H1 (cell line): ENCODE results near the gene LMTK2. TPM values are rescaled to one million over a fixed set of nuclear protein-coding genes. Genes with fewer than 3 reads are reported as not detected.

Experiments used
- CTCF ChIA-PET: fragments of 300-600 bp; sonication (Branson Sonifier 250); formaldehyde crosslinking; loops from one replicate; lab custom pipeline; 2021; ENCODE audit not compliant: partially characterized antibody; lab: Charles Lee
- POLR2A ChIA-PET: fragments of 300-600 bp; sonication (Branson Sonifier 250); formaldehyde crosslinking; loops from one replicate; lab custom pipeline; 2021; ENCODE audit warnings: inconsistent platforms; ENCODE audit not compliant: partially characterized antibody; lab: Charles Lee
- DNase-seq, 2 experiments: peaks; one replicate each; pipeline versions ENCODE4 v3.0.0 to v3.0.0-alpha.2; 2010 to 2022; ENCODE audit warnings: low spot score in 2 of 2, low read depth in 1 of 2, mixed read lengths in 1 of 2
- FAIRE-seq: peaks from 2 replicates; lab custom pipeline; 2011; peaks lifted over from hg19 to GRCh38; lab: Jason Lieb, UNC
- H2AFZ ChIP-seq: 2 replicates; pipeline ENCODE4 v1.8.1; 2012; ENCODE audit warnings: low read length, inconsistent platforms
- H2AK5ac ChIP-seq: 2 replicates; pipeline ENCODE4 v1.6.1; 2013; ENCODE audit warnings: low read depth, low read length
- H2BK120ac ChIP-seq: replicated peaks from 2 replicates; pipeline ENCODE3; 2013; ENCODE audit warnings: low read depth, low read length, inconsistent platforms
- H2BK12ac ChIP-seq: 2 replicates; pipeline ENCODE4 v1.6.1; 2013; ENCODE audit warnings: low read depth, low read length
- H2BK15ac ChIP-seq: 2 replicates; pipeline ENCODE4 v1.6.1; 2013; ENCODE audit warnings: low read length
- H2BK20ac ChIP-seq: 2 replicates; pipeline ENCODE4 v1.6.1; 2013; ENCODE audit warnings: low read length
- H2BK5ac ChIP-seq: 2 replicates; pipeline ENCODE4 v1.6.1; 2013; ENCODE audit warnings: low read depth, low read length
- H3K14ac ChIP-seq: 2 replicates; pipeline ENCODE4 v1.6.1; 2013; ENCODE audit warnings: inconsistent platforms; ENCODE audit not compliant: insufficient read length
- H3K18ac ChIP-seq: 2 replicates; pipeline ENCODE4 v1.6.1; 2013; ENCODE audit warnings: low read length; ENCODE audit errors: extremely low read depth
- H3K23ac ChIP-seq: 2 replicates; pipeline ENCODE4 v1.6.1; 2013; ENCODE audit warnings: inconsistent platforms; ENCODE audit not compliant: insufficient read length
- H3K23me2 ChIP-seq: 2 replicates; pipeline ENCODE4 v1.6.1; 2013; ENCODE audit warnings: low read depth, low read length
- H3K27ac ChIP-seq: 2 replicates; pipeline ENCODE4 v1.6.1; 2011; ENCODE audit warnings: low read depth, low read length, inconsistent platforms
- H3K27me3 ChIP-seq, 4 experiments: replicated peaks in 1 of 4; 1 replicate in 1 of 4; 2 replicates in 3 of 4; pipeline versions ENCODE4 v1.6.1 to v1.8.1; 2011 to 2013; ENCODE audit warnings: low read length in 3 of 4, mild to moderate bottlenecking in 3 of 4, inconsistent platforms in 2 of 4, mixed read lengths in 2 of 4, moderate library complexity in 1 of 4; ENCODE audit not compliant: control insufficient read depth in 3 of 4, insufficient read depth in 3 of 4; ENCODE audit errors: extremely low read depth in 1 of 4
- H3K36me3 ChIP-seq, 4 experiments: 2 replicates each; pipeline versions ENCODE4 v1.6.1 to v1.8.1; 2011 to 2013; ENCODE audit warnings: mild to moderate bottlenecking in 4 of 4, low read length in 3 of 4, moderate library complexity in 2 of 4, control low read depth in 1 of 4, inconsistent platforms in 1 of 4; ENCODE audit not compliant: insufficient read depth in 4 of 4, control insufficient read depth in 2 of 4
- H3K4ac ChIP-seq: replicated peaks from 2 replicates; pipeline ENCODE3; 2013; ENCODE audit warnings: low read length, low read depth, mixed read lengths, inconsistent platforms; ENCODE audit not compliant: insufficient read length
- H3K4me1 ChIP-seq, 4 experiments: replicated peaks in 1 of 4; 1 replicate in 1 of 4; 2 replicates in 3 of 4; pipeline versions ENCODE4 v1.6.1 to v1.8.1; 2011 to 2013; ENCODE audit warnings: low read length in 3 of 4, inconsistent platforms in 2 of 4, mixed read lengths in 1 of 4; ENCODE audit not compliant: insufficient read depth in 4 of 4, control insufficient read depth in 3 of 4
- H3K4me2 ChIP-seq, 2 experiments: 2 replicates each; pipeline versions ENCODE4 v1.6.1 to v1.8.1; 2011 to 2013; ENCODE audit warnings: low read depth in 2 of 2, low read length in 2 of 2, control low read depth in 1 of 2, inconsistent platforms in 1 of 2, mild to moderate bottlenecking in 1 of 2; ENCODE audit not compliant: insufficient read depth in 1 of 2
- H3K4me3 ChIP-seq, 4 experiments: fragments of 200-600, 300-600 bp in 1 of 4; sonication (generic), shearing (Covaris generic), sonication (Bioruptor Twin) in 1 of 4; 2 replicates each; pipeline versions ENCODE4 v1.5.1 to v1.8.1; 2011 to 2016; ENCODE audit warnings: low read length in 4 of 4, low read depth in 3 of 4, control low read depth in 2 of 4, inconsistent platforms in 2 of 4, mild to moderate bottlenecking in 2 of 4, mixed read lengths in 1 of 4, moderate library complexity in 1 of 4; ENCODE audit not compliant: insufficient read depth in 2 of 4; ENCODE audit errors: extremely low read depth in 1 of 4
- H3K56ac ChIP-seq: replicated peaks from 2 replicates; pipeline ENCODE3; 2013; ENCODE audit warnings: low read depth, mild to moderate bottlenecking, mixed read lengths, low read length, inconsistent platforms; ENCODE audit not compliant: insufficient read length
- H3K79me1 ChIP-seq: 2 replicates; pipeline ENCODE4 v1.6.1; 2013; ENCODE audit warnings: low read depth, low read length, control low read depth
- H3K79me2 ChIP-seq, 2 experiments: 2 replicates each; pipeline versions ENCODE4 v1.6.1 to v1.8.1; 2012 to 2013; ENCODE audit warnings: low read length in 2 of 2, mild to moderate bottlenecking in 2 of 2, inconsistent platforms in 1 of 2; ENCODE audit not compliant: insufficient read depth in 2 of 2, control insufficient read depth in 1 of 2
- H3K9ac ChIP-seq, 4 experiments: replicated peaks in 1 of 4; 1 replicate in 1 of 4; 2 replicates in 3 of 4; pipeline versions ENCODE4 v1.6.1 to v1.8.1; 2011 to 2013; ENCODE audit warnings: low read depth in 3 of 4, low read length in 3 of 4, control low read depth in 2 of 4, mild to moderate bottlenecking in 2 of 4, moderate library complexity in 2 of 4, inconsistent platforms in 1 of 4; ENCODE audit errors: extremely low read depth in 1 of 4
- H3K9me3 ChIP-seq, 2 experiments: 2 replicates each; pipeline versions ENCODE4 v1.6.1 to v1.8.1; 2012 to 2013; ENCODE audit warnings: mild to moderate bottlenecking in 2 of 2, moderate library complexity in 2 of 2, control low read depth in 1 of 2, inconsistent platforms in 1 of 2, low read depth in 1 of 2, low read length in 1 of 2, mixed read lengths in 1 of 2; ENCODE audit not compliant: insufficient read depth in 2 of 2
- H4K20me1 ChIP-seq, 2 experiments: replicated peaks in 1 of 2; 2 replicates each; pipeline versions ENCODE3 to v1.8.1; 2011 to 2013; ENCODE audit warnings: inconsistent platforms in 2 of 2, low read length in 2 of 2, mild to moderate bottlenecking in 1 of 2; ENCODE audit not compliant: insufficient read depth in 2 of 2, control insufficient read depth in 1 of 2
- H4K5ac ChIP-seq: 2 replicates; pipeline ENCODE4 v1.6.1; 2013; ENCODE audit warnings: low read length, low read depth, mixed read lengths, inconsistent platforms; ENCODE audit not compliant: insufficient read length
- H4K8ac ChIP-seq: 2 replicates; pipeline ENCODE4 v1.8.0; 2013; ENCODE audit warnings: mild to moderate bottlenecking, moderate library complexity, low read length, inconsistent platforms; ENCODE audit not compliant: insufficient read depth; ENCODE audit errors: extremely low read depth
- H4K91ac ChIP-seq: replicated peaks from 2 replicates; pipeline ENCODE3; 2013; ENCODE audit warnings: low read length, mixed read lengths, inconsistent platforms; ENCODE audit not compliant: insufficient read length
- BCL11A ChIP-seq, 2 experiments: IDR thresholded peaks; one replicate each; pipeline ENCODE4 v1.6.1; 2011; ENCODE audit warnings: low read depth in 2 of 2, low read length in 2 of 2, mild to moderate bottlenecking in 2 of 2
- CEBPB ChIP-seq: IDR thresholded peaks from 2 replicates; pipeline ENCODE4 v1.6.1; 2012; ENCODE audit warnings: low read depth, low read length
- EZH2 ChIP-seq: fragments of 200-600 bp; sonication (generic); IDR thresholded peaks from 2 replicates; pipeline ENCODE4 v1.7.1; 2012; ENCODE audit warnings: low read depth, mild to moderate bottlenecking, moderate library complexity, low read length, inconsistent platforms; ENCODE audit not compliant: severe bottlenecking
- WGBS, 2 experiments: shearing (Covaris generic) in 1 of 2; methylation state at CpG; one replicate each; pipeline versions ENCODE4 v1.1.6 to v1.1.7; 2013 to 2015; ENCODE audit warnings: low lambda C conversion rate in 2 of 2, mixed read lengths in 2 of 2, inconsistent platforms in 1 of 2, low coverage in 1 of 2, missing lambda C conversion rate in 1 of 2; ENCODE audit not compliant: insufficient replicate concordance in 2 of 2, insufficient coverage in 1 of 2, insufficient read length in 1 of 2; ENCODE audit errors: extremely low coverage in 1 of 2, missing lambda C conversion rate in 1 of 2; 5-methylcytosine and 5-hydroxymethylcytosine counted together
- polyA plus RNA-seq, 7 experiments: library from polyadenylated mRNA; depleted of rRNA in 3 of 7; stranded (reverse) in 5 of 7; unstranded in 2 of 7; fragments of >200 nt in 5 of 7; fragments of 200-250 nt in 2 of 7; gene quantifications; 1 replicate in 5 of 7; 2 replicates in 1 of 7; 4 replicates in 1 of 7; pipeline versions ENCODE4 v1.2.1 to v1.2.3, GENCODE V29; 2011 to 2013; ENCODE audit warnings: missing spikeins in 2 of 7, mixed read lengths in 2 of 7
- total RNA-seq: library from RNA; stranded (reverse); fragmentation: NEBNext Ultra II Directional; extraction: Animal tissue kit (Norgen Biotek cat#: 25700); gene quantifications from 2 replicates; pipeline ENCODE4 v1.2.1, GENCODE V29; 2021
- TF ChIP-seq, protein P1 (sequence below): IDR thresholded peaks from 2 replicates; pipeline ENCODE4 v1.6.1; 2012; ENCODE audit warnings: inconsistent platforms

The LMTK2 gene
- total and polyA plus RNA-seq, 2 of the 8 experiments (the other 6 are each of a cell fraction or from before 2014, with no cell fraction given), result 9.7 to 30.7 TPM

DNA sequence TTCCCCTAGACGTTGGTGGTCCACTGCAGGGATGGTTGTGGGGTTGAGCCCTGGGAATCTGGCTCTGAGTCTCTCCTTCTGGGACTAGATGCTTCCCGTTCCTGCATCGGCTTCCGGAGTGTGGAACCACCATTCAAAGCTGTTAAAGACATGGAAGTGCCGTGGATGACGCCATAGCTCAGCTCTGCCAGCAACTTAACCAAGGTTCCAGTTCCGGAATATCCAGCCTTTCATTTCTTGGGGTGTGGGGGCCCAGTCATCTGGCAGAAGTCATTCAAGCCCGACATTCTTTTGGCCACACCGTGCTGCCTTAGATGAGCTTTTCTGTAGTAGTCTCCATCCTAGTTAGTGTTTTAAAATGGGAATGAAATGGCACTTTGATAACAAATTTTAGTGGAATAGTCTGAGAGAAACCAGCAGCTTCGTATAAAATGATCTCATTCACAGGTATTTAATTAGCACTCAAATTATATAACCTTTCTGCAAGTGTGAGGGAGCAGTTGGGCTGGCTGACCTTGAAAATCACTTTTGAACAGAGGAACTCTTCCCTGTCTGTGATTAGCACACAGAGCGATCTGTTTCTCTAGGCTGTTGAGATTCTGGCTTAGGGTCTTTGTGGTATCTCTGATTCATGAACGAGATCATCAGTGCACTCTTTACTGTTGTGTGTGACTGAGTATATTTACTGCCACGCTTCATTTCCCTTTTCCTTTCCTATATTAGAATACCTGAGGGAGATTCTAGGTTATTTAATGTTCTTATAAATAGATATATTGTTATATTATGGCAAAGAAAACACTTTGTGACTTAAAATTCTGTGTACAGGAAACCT, 19.9 kb downstream of the LMTK2 start:
- Histone ChIP-seq H3K14ac (no peak overlapping the region), H3K23me2 (no peaks in the 10 kb centered on the region; the same call in 1 of the 2 replicates), H2BK20ac (no peak overlapping the region), H3K27me3 (no peaks in the 10 kb centered on the region), H3K9me3 (no peaks in the 10 kb centered on the region), H4K8ac (no peak overlapping the region), H3K79me1 (peaks cover 5% of the 10 kb centered on the region), H2AFZ (no peak overlapping the region), H2BK5ac (no peak overlapping the region), H3K36me3 (no peaks in the 10 kb centered on the region), H2BK15ac (no peak overlapping the region), H4K5ac (no peak overlapping the region), H2AK5ac (no peak overlapping the region), H3K4me1 (peaks cover 0 to under 1% (median 0%) of the 10 kb centered on the region in 4 experiments; a peak in 2 of 7 replicates), H3K56ac (no peak overlapping the region), H3K27ac (no peak overlapping the region), H3K79me2 (peaks cover 3 to 91% of the 10 kb centered on the region in 2 experiments; a peak in 3 of 4 replicates), H4K20me1 (peaks cover 0 to 14% of the 10 kb centered on the region in 2 experiments), H3K4me2 (no peak overlapping the region), H3K4ac (no peak overlapping the region), H3K4me3 (no peak overlapping the region), H2BK12ac (no peak overlapping the region), H4K91ac (no peak overlapping the region), H3K9ac (no peak overlapping the region), H3K23ac (no peak overlapping the region), H3K18ac (no peak overlapping the region), H2BK120ac (no peak overlapping the region)
- POLR2A ChIA-PET, result no interaction called here
- no peak for TF ChIP-seq BCL11A (IDR thresholded peaks at IDR 0.05; ENCODE audit: low read depth in 2 of 2, low read length in 2 of 2)
- TF ChIP-seq, protein P1, sequence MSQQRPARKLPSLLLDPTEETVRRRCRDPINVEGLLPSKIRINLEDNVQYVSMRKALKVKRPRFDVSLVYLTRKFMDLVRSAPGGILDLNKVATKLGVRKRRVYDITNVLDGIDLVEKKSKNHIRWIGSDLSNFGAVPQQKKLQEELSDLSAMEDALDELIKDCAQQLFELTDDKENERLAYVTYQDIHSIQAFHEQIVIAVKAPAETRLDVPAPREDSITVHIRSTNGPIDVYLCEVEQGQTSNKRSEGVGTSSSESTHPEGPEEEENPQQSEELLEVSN, result no peak
- no peak for TF ChIP-seq EZH2
- no peak for TF ChIP-seq CEBPB
- FAIRE-seq (no peak), DNase-seq (no peak)
- 96% methylated on average over 13 of the region's 13 CpGs; no CpG with 5 or more reads in 1 of the 2 experiments for WGBS, 2 experiments
- CTCF ChIA-PET, result interaction anchor here (1.4 kb wide), 1 partner anchor 104 kb away, joined by 4 read pairs; no protein-coding TSS in a partner anchor
